Trophoblast cell (in vitro differentiated cells and primary cell): ENCODE data around the gene FAM227B.
A peak's percentile ranks its signal among the peaks of the same experiment; 100 is the strongest.

Experiments used
- DNase-seq, 2 donors: peaks; one replicate each; pipeline ENCODE4 v3.0.0-alpha.2; 2016
- H2AFZ ChIP-seq: 2 replicates; pipeline ENCODE4 v1.6.1; 2013; ENCODE audit warnings: low read length, moderate library complexity, mild to moderate bottlenecking; ENCODE audit not compliant: insufficient read depth, poor library complexity
- H2AK5ac ChIP-seq: 2 replicates; pipeline ENCODE4 v1.6.1; 2013; ENCODE audit warnings: mild to moderate bottlenecking, low read length
- H2BK120ac ChIP-seq: 2 replicates; pipeline ENCODE4 v1.6.1; 2013; ENCODE audit warnings: low read length, mild to moderate bottlenecking, moderate library complexity; ENCODE audit not compliant: insufficient read depth, poor library complexity
- H2BK12ac ChIP-seq: 2 replicates; pipeline ENCODE4 v1.6.1; 2013; ENCODE audit warnings: mild to moderate bottlenecking, low read length, moderate library complexity
- H2BK5ac ChIP-seq: 2 replicates; pipeline ENCODE4 v1.6.1; 2013; ENCODE audit warnings: low read length, low read depth, moderate library complexity, mild to moderate bottlenecking; ENCODE audit not compliant: poor library complexity
- H3K14ac ChIP-seq: 2 replicates; pipeline ENCODE4 v1.6.1; 2013; ENCODE audit warnings: mild to moderate bottlenecking, low read length
- H3K18ac ChIP-seq: 2 replicates; pipeline ENCODE4 v1.6.1; 2013; ENCODE audit warnings: mild to moderate bottlenecking, low read length
- H3K23ac ChIP-seq: 2 replicates; pipeline ENCODE4 v1.6.1; 2013; ENCODE audit warnings: low read length
- H3K27ac ChIP-seq: 2 replicates; pipeline ENCODE4 v1.5.1; 2013; ENCODE audit warnings: low read depth, mild to moderate bottlenecking, inconsistent platforms, low read length, moderate library complexity
- H3K27me3 ChIP-seq: 2 replicates; pipeline ENCODE4 v1.6.1; 2013; ENCODE audit warnings: inconsistent platforms, mild to moderate bottlenecking, low read length, moderate library complexity; ENCODE audit not compliant: insufficient read depth
- H3K36me3 ChIP-seq, 2 experiments: 1 replicate in 1 of 2; 2 replicates in 1 of 2; pipeline ENCODE4 v1.6.1; 2013; ENCODE audit warnings: low read length in 2 of 2, mild to moderate bottlenecking in 2 of 2, moderate library complexity in 1 of 2; ENCODE audit not compliant: insufficient read depth in 2 of 2, control insufficient read depth in 1 of 2
- H3K4ac ChIP-seq: 2 replicates; pipeline ENCODE4 v1.6.1; 2013; ENCODE audit warnings: low read depth, mild to moderate bottlenecking, low read length, moderate library complexity
- H3K4me1 ChIP-seq, 2 experiments: 1 replicate in 1 of 2; 2 replicates in 1 of 2; pipeline ENCODE4 v1.6.1; 2013; ENCODE audit warnings: low read length in 2 of 2, mild to moderate bottlenecking in 2 of 2, moderate library complexity in 1 of 2; ENCODE audit not compliant: insufficient read depth in 2 of 2, control insufficient read depth in 1 of 2
- H3K4me2 ChIP-seq: 2 replicates; pipeline ENCODE4 v1.6.1; 2013; ENCODE audit warnings: inconsistent platforms, mild to moderate bottlenecking, low read length, moderate library complexity
- H3K4me3 ChIP-seq: 2 replicates; pipeline ENCODE4 v1.5.1; 2013; ENCODE audit warnings: mild to moderate bottlenecking, low read depth, low read length, inconsistent platforms
- H3K79me1 ChIP-seq: one replicate; pipeline ENCODE4 v1.6.1; 2013; ENCODE audit warnings: low read length
- H3K79me2 ChIP-seq: 2 replicates; pipeline ENCODE4 v1.6.1; 2013; ENCODE audit warnings: low read length, mild to moderate bottlenecking; ENCODE audit not compliant: control insufficient read depth, insufficient read depth, poor library complexity
- H3K9ac ChIP-seq: 2 replicates; pipeline ENCODE4 v1.6.1; 2013; ENCODE audit warnings: mild to moderate bottlenecking, low read length
- H3K9me3 ChIP-seq: 2 replicates; pipeline ENCODE4 v1.6.1; 2013; ENCODE audit warnings: low read depth, mild to moderate bottlenecking, control low read depth, inconsistent platforms, low read length; ENCODE audit not compliant: insufficient read depth
- H4K12ac ChIP-seq: 2 replicates; pipeline ENCODE4 v1.6.1; 2013; ENCODE audit warnings: low read depth, mild to moderate bottlenecking, low read length, moderate library complexity
- H4K8ac ChIP-seq: 2 replicates; pipeline ENCODE4 v1.6.1; 2013; ENCODE audit warnings: low read depth, mild to moderate bottlenecking, low read length, moderate library complexity
- H4K91ac ChIP-seq: one replicate; pipeline ENCODE4 v1.6.1; 2013; ENCODE audit warnings: low read depth, mild to moderate bottlenecking, low read length, moderate library complexity
- WGBS: extraction: QIAGEN DNeasy Blood & Tissue Kit; methylation state at CpG from one replicate; pipeline ENCODE4 v1.1.7; 2013; ENCODE audit warnings: missing lambda C conversion rate; ENCODE audit not compliant: insufficient read length, insufficient coverage; ENCODE audit errors: extremely low coverage; 5-methylcytosine and 5-hydroxymethylcytosine counted together

Gene FAM227B

GRCh38 chr15:49589030-49589429 is 31.6 kb downstream of the FAM227B start:
- no peak overlapping the region for H3K9ac ChIP-seq
- no peak overlapping the region for H2AK5ac ChIP-seq
- H3K4me1 ChIP-seq, result no peaks in the 10 kb centered on the region

DNA sequence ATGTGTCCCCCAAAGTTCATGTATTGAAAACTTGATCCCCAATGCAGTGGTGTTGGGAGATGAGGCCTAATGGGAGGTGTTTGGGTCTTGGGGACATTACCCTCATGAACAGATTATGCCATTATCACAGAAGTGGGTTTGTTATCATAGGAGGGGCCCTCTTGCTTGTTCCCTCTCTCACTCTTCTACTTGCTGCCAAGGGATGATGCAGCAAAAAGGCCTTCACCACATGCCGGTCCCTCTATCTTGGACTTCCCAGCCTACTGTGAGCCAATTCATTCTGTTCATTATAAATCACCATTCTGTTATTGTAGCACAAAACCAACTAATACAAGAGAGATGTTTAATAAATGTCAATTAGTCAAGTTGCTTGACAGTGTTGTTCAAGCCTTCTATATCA is 47.2 kb downstream of the FAM227B start:
- Histone ChIP-seq H3K4ac (no peak overlapping the region), H3K9me3 (no peaks in the 10 kb centered on the region), H4K91ac (no peak overlapping the region), H3K4me3 (no peak overlapping the region), H4K8ac (no peak overlapping the region), H3K79me2 (no peaks in the 10 kb centered on the region), H2AFZ (no peak overlapping the region), H2BK120ac (no peak overlapping the region), H3K79me1 (no peaks in the 10 kb centered on the region), H3K27me3 (no peaks in the 10 kb centered on the region), H3K4me2 (no peak overlapping the region), H2AK5ac (no peak overlapping the region), H3K36me3 (no peaks in the 10 kb centered on the region), H3K14ac (no peak overlapping the region), H3K27ac (no peak overlapping the region), H2BK5ac (no peak overlapping the region), H3K9ac (no peak overlapping the region), H3K23ac (no peak overlapping the region), H3K4me1 (no peaks in the 10 kb centered on the region), H3K18ac (no peak overlapping the region), H2BK12ac (no peak overlapping the region), H4K12ac (no peak overlapping the region)
- no peak for DNase-seq
- WGBS, result no CpG with 5 or more reads among the region's 1 CpG

More at GRCh38 chr15:49589030-49589429, 31.6 kb downstream of the FAM227B start:
- Histone ChIP-seq H3K4me3 (no peak overlapping the region), H3K79me2 (no peaks in the 10 kb centered on the region), H2BK12ac (no peak overlapping the region), H3K27ac (no peak overlapping the region), H3K14ac (no peak overlapping the region), H2AFZ (no peak overlapping the region), H3K27me3 (no peaks in the 10 kb centered on the region), H4K91ac (no peak overlapping the region), H3K18ac (no peak overlapping the region), H4K8ac (no peak overlapping the region), H3K23ac (no peak overlapping the region), H3K4me2 (no peak overlapping the region), H2BK5ac (no peak overlapping the region), H3K9me3 (no peaks in the 10 kb centered on the region), H3K79me1 (no peaks in the 10 kb centered on the region), H3K36me3 (no peaks in the 10 kb centered on the region), H2BK120ac (no peak overlapping the region), H3K4ac (no peak overlapping the region), H4K12ac (no peak overlapping the region)
- DNase-seq, result no peak

- no CpG with 5 or more reads among the region's 1 CpG for WGBS
- no peaks in the 10 kb centered on the region for H3K9me3 ChIP-seq
- no peak overlapping the region for H4K12ac ChIP-seq
- H3K79me1 ChIP-seq, result no peaks in the 10 kb centered on the region
- no peak overlapping the region for H2BK12ac ChIP-seq
- no peaks in the 10 kb centered on the region for H3K27me3 ChIP-seq
- H4K91ac ChIP-seq, result no peak overlapping the region
- no peaks in the 10 kb centered on the region for H3K79me2 ChIP-seq
- H3K14ac ChIP-seq, result no peak overlapping the region
- H3K4me2 ChIP-seq, result no peak overlapping the region
- no peak overlapping the region for H2AFZ ChIP-seq
- H3K4ac ChIP-seq, result no peak overlapping the region
- no peaks in the 10 kb centered on the region for H3K4me1 ChIP-seq
- H3K23ac ChIP-seq, result no peak overlapping the region
- H2BK120ac ChIP-seq, result no peak overlapping the region
- no peak overlapping the region for H3K27ac ChIP-seq
- no peak overlapping the region for H3K9ac ChIP-seq
- H3K18ac ChIP-seq, result no peak overlapping the region
- H2AK5ac ChIP-seq, result no peak overlapping the region
- no peak overlapping the region for H3K4me3 ChIP-seq
- H3K36me3 ChIP-seq, result no peaks in the 10 kb centered on the region
- H4K8ac ChIP-seq, result no peak overlapping the region
- H2BK5ac ChIP-seq, result no peak overlapping the region
- DNase-seq, result no peak
Measured at GRCh38 chr15:49570672-49571071, 49.9 kb downstream of the FAM227B start.

GRCh38 chr15:49570174-49570573 is 50.4 kb downstream of the FAM227B start:
- H3K23ac ChIP-seq, result no peak overlapping the region
- H3K4me1 ChIP-seq, result no peaks in the 10 kb centered on the region
- H3K27me3 ChIP-seq, result no peaks in the 10 kb centered on the region
- H3K4me3 ChIP-seq, result no peak overlapping the region
- no peak overlapping the region for H4K12ac ChIP-seq
- H2BK120ac ChIP-seq, result no peak overlapping the region
- H2BK12ac ChIP-seq, result no peak overlapping the region
- no peak overlapping the region for H2AFZ ChIP-seq
- H3K4ac ChIP-seq, result no peak overlapping the region
- no peaks in the 10 kb centered on the region for H3K36me3 ChIP-seq
- H3K79me1 ChIP-seq, result no peaks in the 10 kb centered on the region
- no peak overlapping the region for H3K14ac ChIP-seq
- no peak overlapping the region for H2AK5ac ChIP-seq
- no peak overlapping the region for H3K27ac ChIP-seq
- H2BK5ac ChIP-seq, result no peak overlapping the region
- H3K9me3 ChIP-seq, result no peaks in the 10 kb centered on the region
- no peak overlapping the region for H3K4me2 ChIP-seq
- WGBS, result no CpG with 5 or more reads among the region's 1 CpG
- no peak for DNase-seq
- H3K9ac ChIP-seq, result no peak overlapping the region
- no peak overlapping the region for H3K18ac ChIP-seq
- H4K91ac ChIP-seq, result no peak overlapping the region
- H3K79me2 ChIP-seq, result no peaks in the 10 kb centered on the region
- H4K8ac ChIP-seq, result no peak overlapping the region

- Histone ChIP-seq H4K91ac (no peak overlapping the region), H3K79me1 (no peaks in the 10 kb centered on the region), H3K14ac (no peak overlapping the region), H3K4ac (no peak overlapping the region), H3K9ac (no peak overlapping the region), H3K23ac (no peak overlapping the region), H2BK12ac (no peak overlapping the region), H3K4me3 (no peak overlapping the region), H4K8ac (no peak overlapping the region), H3K27me3 (no peaks in the 10 kb centered on the region), H2BK120ac (no peak overlapping the region), H3K36me3 (no peaks in the 10 kb centered on the region), H3K27ac (no peak overlapping the region), H3K79me2 (no peaks in the 10 kb centered on the region), H3K4me2 (no peak overlapping the region), H2AK5ac (no peak overlapping the region), H2AFZ (no peak overlapping the region), H2BK5ac (no peak overlapping the region), H3K9me3 (peaks cover 2% of the 10 kb centered on the region), H3K18ac (no peak overlapping the region), H4K12ac (no peak overlapping the region), H3K4me1 (no peaks in the 10 kb centered on the region)
- DNase-seq, result peak in 1 of 2 donors; percentile 10
Measured at GRCh38 chr15:49560045-49560444, 60.6 kb downstream of the FAM227B start.
